HL-60 (cell line): ENCODE results near the gene TLCD4.

ENCODE experiments used
- DNase-seq, 2 experiments: peaks; one replicate each; pipeline ENCODE4 v3.0.0-alpha.2; 2010 to 2020; ENCODE audit warnings: low read depth in 1 of 2, low spot score in 1 of 2
- H3K27ac ChIP-seq: fragments of 250-450 bp; sonication (Bioruptor Pico); replicated peaks from 2 replicates; pipeline ENCODE4 v1.5.1; 2020; ENCODE audit warnings: mild to moderate bottlenecking, moderate library complexity
- H3K27me3 ChIP-seq: fragments of 250-450 bp; sonication (Bioruptor Pico); 2 replicates; pipeline ENCODE4 v1.5.1; 2021; ENCODE audit warnings: mild to moderate bottlenecking, moderate library complexity; ENCODE audit not compliant: insufficient read depth, poor library complexity, severe bottlenecking
- H3K4me3 ChIP-seq: replicated peaks from 2 replicates; pipeline ENCODE4 v1.5.1; 2011; ENCODE audit warnings: mild to moderate bottlenecking, control low read depth, low read length; ENCODE audit not compliant: insufficient read depth
- CTCF ChIP-seq: IDR thresholded peaks from one replicate; pipeline ENCODE4 v1.5.1; 2011; ENCODE audit warnings: low read length, control low read depth, inconsistent platforms; ENCODE audit not compliant: insufficient read depth
- GABPA ChIP-seq: IDR thresholded peaks from 2 replicates; pipeline ENCODE4 v1.6.1; 2012; ENCODE audit warnings: low read depth
- POLR2AphosphoS5 ChIP-seq: IDR thresholded peaks from 2 replicates; pipeline ENCODE4 v1.6.1; 2012; ENCODE audit warnings: low read depth
- REST ChIP-seq: IDR thresholded peaks from 2 replicates; pipeline ENCODE4 v1.6.1; 2012; ENCODE audit warnings: low read depth; ENCODE audit not compliant: insufficient replicate concordance
- SPI1 ChIP-seq: IDR thresholded peaks from 2 replicates; pipeline ENCODE4 v1.6.1; 2012; ENCODE audit warnings: low read depth, mild to moderate bottlenecking, borderline replicate concordance

The TLCD4 gene

GRCh38 chr1:95080446-95080845, 36.7 kb upstream of the TLCD4 start:
- no peak for DNase-seq
- H3K4me3 ChIP-seq = no peak overlapping the region
- no peak for TF ChIP-seq CTCF
- no peak for TF ChIP-seq GABPA
- no peak for TF ChIP-seq POLR2AphosphoS5
- TF ChIP-seq REST = no peak
- TF ChIP-seq SPI1 = no peak
- H3K27ac ChIP-seq = no peak overlapping the region
- H3K27me3 ChIP-seq = peaks cover 8% of the 10 kb centered on the region

GRCh38 chr1:95080879-95081278, 36.3 kb upstream of the TLCD4 start:
- no peak overlapping the region for H3K27ac ChIP-seq
- DNase-seq = no peak
- no peak overlapping the region for H3K4me3 ChIP-seq
- TF ChIP-seq CTCF (no peak), REST (no peak), SPI1 (no peak), POLR2AphosphoS5 (no peak), GABPA (no peak)
- H3K27me3 ChIP-seq = peaks cover 8% of the 10 kb centered on the region

- Histone ChIP-seq H3K4me3 (no peak overlapping the region), H3K27ac (no peak overlapping the region), H3K27me3 (peaks cover 3% of the 10 kb centered on the region)
- DNase-seq = peak in 1 of 2 experiments; percentile 16
- TF ChIP-seq REST (no peak), CTCF (peak; percentile 70)
Measured at GRCh38 chr1:95084317-95085176, 32.6 kb upstream of the TLCD4 start.
